ENCODE data around the gene MREG.

Gene MREG

GRCh38 chr2:215921895-215922294 lies 91.5 kb downstream of the MREG start:
- no peaks in the 10 kb centered on the region for H3K36me3 ChIP-seq
- intact Hi-C loops (cut with DNase I; ENCODE audit: low total_unique reads) = no loop called here
- H3K27me3 ChIP-seq = no peaks in the 10 kb centered on the region
- no peak for DNase-seq
- TF ChIP-seq, protein P1, sequence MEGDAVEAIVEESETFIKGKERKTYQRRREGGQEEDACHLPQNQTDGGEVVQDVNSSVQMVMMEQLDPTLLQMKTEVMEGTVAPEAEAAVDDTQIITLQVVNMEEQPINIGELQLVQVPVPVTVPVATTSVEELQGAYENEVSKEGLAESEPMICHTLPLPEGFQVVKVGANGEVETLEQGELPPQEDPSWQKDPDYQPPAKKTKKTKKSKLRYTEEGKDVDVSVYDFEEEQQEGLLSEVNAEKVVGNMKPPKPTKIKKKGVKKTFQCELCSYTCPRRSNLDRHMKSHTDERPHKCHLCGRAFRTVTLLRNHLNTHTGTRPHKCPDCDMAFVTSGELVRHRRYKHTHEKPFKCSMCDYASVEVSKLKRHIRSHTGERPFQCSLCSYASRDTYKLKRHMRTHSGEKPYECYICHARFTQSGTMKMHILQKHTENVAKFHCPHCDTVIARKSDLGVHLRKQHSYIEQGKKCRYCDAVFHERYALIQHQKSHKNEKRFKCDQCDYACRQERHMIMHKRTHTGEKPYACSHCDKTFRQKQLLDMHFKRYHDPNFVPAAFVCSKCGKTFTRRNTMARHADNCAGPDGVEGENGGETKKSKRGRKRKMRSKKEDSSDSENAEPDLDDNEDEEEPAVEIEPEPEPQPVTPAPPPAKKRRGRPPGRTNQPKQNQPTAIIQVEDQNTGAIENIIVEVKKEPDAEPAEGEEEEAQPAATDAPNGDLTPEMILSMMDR (IDR thresholded peaks at IDR 0.05) = no peak
- no peak overlapping the region for H3K4me3 ChIP-seq
- H3K4me1 ChIP-seq = peaks cover 0 to 27% (median 17%) of the 10 kb centered on the region in 4 donors
- H3K27ac ChIP-seq = no peak overlapping the region
- H3K9me3 ChIP-seq = no peaks in the 10 kb centered on the region

- no peaks in the 10 kb centered on the region for H3K9me3 ChIP-seq
- no peak overlapping the region for H3K4me3 ChIP-seq
- no peak overlapping the region for H3K27ac ChIP-seq
- H3K27me3 ChIP-seq = no peaks in the 10 kb centered on the region
- H3K4me1 ChIP-seq = peaks cover 0 to 27% (median 17%) of the 10 kb centered on the region in 4 donors
- intact Hi-C loops (cut with DNase I; ENCODE audit: low total_unique reads) = no loop called here
- H3K36me3 ChIP-seq = no peaks in the 10 kb centered on the region
- TF ChIP-seq, protein P1 (IDR thresholded peaks at IDR 0.05) = peak; percentile 76 to 80
- peak; percentile 64 to 83 for DNase-seq
Measured at GRCh38 chr2:215920244-215921100, 92.9 kb downstream of the MREG start.

- H3K9me3 ChIP-seq = no peaks in the 10 kb centered on the region
- H3K4me3 ChIP-seq = no peak overlapping the region
- peaks cover 0 to 27% (median 17%) of the 10 kb centered on the region in 4 donors for H3K4me1 ChIP-seq
- H3K27ac ChIP-seq = peak overlapping the region; percentile 31 to 56
- no peaks in the 10 kb centered on the region for H3K36me3 ChIP-seq
- H3K27me3 ChIP-seq = no peaks in the 10 kb centered on the region
- intact Hi-C loops (cut with DNase I; ENCODE audit: low total_unique reads) = loop anchor here (2.0 kb wide), 1 partner anchor 465 kb away; no protein-coding TSS in a partner anchor
- TF ChIP-seq, protein P1 (IDR thresholded peaks at IDR 0.05) = no peak
- no peak for DNase-seq
Measured at GRCh38 chr2:215919624-215920243, 93.6 kb downstream of the MREG start.

GRCh38 chr2:215918901-215919599 lies 94.3 kb downstream of the MREG start:
- Histone ChIP-seq H3K27ac (peak overlapping the region; percentile 31 to 56), H3K9me3 (no peaks in the 10 kb centered on the region), H3K27me3 (no peaks in the 10 kb centered on the region), H3K4me1 (peaks cover 0 to 27% (median 17%) of the 10 kb centered on the region in 4 donors), H3K4me3 (no peak overlapping the region), H3K36me3 (no peaks in the 10 kb centered on the region)
- no peak for DNase-seq
- TF ChIP-seq, protein P1 (IDR thresholded peaks at IDR 0.05) = no peak
- intact Hi-C loops (cut with DNase I; ENCODE audit: low total_unique reads) = loop anchor here (2.0 kb wide), 1 partner anchor 464 kb away; no protein-coding TSS in a partner anchor

DNA sequence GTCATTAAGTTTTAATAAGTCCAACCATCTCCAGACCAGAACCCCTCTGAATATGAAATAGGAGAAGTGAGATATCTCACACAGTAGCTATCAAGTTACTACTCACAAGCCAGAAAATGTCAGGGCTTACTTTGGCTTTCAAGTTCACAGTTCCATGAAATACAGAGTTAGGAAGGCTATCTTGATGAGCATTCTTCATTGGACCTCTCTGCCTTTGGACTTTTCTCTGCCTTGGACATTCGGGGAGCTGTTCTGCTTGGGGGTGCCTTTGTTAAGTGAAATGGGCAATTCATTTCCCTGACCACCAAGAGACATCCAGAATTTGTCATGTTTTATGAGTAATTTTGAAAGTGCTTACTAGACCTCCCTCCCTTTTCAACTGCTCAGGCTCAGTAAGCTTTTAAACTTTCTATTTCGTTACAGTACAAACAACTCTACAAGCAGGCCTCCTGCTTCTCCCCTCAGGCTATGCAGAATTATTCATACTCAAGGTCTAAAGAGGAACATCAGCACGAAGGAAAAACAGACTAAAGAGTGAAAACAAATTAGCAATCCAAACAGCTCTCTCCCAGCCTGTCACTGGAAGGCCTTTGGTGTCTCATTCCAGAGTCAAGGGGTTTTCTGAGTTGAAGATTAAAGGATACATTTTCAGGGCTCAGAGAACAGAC lies 95.3 kb downstream of the MREG start:
- DNase-seq = no peak
- no peak overlapping the region for H3K4me3 ChIP-seq
- H3K9me3 ChIP-seq = no peaks in the 10 kb centered on the region
- intact Hi-C loops (cut with DNase I; ENCODE audit: low total_unique reads) = loop anchor here (2.0 kb wide), 1 partner anchor 463 kb away; no protein-coding TSS in a partner anchor
- H3K27ac ChIP-seq = peak overlapping the region; percentile 31 to 56
- no peaks in the 10 kb centered on the region for H3K27me3 ChIP-seq
- H3K4me1 ChIP-seq = peaks cover 0 to 27% (median 17%) of the 10 kb centered on the region in 4 donors
- TF ChIP-seq, protein P1 (IDR thresholded peaks at IDR 0.05) = no peak
- no peaks in the 10 kb centered on the region for H3K36me3 ChIP-seq

Data from tibial artery (tissue), 4 donors.